Measurements from ENCODE around the gene ZDHHC4.

GRCh38 chr7:6579446-6579845, 2.2 kb downstream of the ZDHHC4 start:
- TF ChIP-seq, protein P1, sequence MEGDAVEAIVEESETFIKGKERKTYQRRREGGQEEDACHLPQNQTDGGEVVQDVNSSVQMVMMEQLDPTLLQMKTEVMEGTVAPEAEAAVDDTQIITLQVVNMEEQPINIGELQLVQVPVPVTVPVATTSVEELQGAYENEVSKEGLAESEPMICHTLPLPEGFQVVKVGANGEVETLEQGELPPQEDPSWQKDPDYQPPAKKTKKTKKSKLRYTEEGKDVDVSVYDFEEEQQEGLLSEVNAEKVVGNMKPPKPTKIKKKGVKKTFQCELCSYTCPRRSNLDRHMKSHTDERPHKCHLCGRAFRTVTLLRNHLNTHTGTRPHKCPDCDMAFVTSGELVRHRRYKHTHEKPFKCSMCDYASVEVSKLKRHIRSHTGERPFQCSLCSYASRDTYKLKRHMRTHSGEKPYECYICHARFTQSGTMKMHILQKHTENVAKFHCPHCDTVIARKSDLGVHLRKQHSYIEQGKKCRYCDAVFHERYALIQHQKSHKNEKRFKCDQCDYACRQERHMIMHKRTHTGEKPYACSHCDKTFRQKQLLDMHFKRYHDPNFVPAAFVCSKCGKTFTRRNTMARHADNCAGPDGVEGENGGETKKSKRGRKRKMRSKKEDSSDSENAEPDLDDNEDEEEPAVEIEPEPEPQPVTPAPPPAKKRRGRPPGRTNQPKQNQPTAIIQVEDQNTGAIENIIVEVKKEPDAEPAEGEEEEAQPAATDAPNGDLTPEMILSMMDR (IDR thresholded peaks at IDR 0.05; ENCODE audit: low read depth, low read length, poor library complexity, severe bottlenecking), result peak; percentile 27
- no peak for TF ChIP-seq EZH2phosphoT487 (IDR thresholded peaks at IDR 0.05; ENCODE audit: borderline replicate concordance, low read length)

All from DOHH2 (cell line).